ENCODE data around the gene CSAD.
"Not testable (repeated sequence)": the region's sequence is repeated elsewhere in the genome, so short reads cannot be mapped to it uniquely, and the experiment has no call there.

The CSAD gene

DNA sequence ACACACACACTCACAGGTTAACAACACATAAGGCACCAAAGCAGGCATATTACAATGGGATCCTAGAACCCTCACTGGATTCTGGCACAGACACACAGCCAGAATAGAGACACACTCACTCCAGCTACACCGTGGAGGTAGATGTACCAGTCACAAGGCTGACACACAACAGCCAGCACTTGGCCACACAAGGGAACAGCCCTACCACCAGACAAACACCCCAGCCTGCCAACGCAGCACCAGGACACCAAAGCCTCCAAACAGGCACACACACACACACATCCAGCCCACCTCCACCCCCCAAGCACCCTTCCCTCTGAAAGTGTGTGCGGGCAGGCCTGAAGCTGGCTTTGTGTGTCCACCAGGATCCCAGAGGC is 37.2 kb upstream of the CSAD start:
- no peak for DNase-seq

DNA sequence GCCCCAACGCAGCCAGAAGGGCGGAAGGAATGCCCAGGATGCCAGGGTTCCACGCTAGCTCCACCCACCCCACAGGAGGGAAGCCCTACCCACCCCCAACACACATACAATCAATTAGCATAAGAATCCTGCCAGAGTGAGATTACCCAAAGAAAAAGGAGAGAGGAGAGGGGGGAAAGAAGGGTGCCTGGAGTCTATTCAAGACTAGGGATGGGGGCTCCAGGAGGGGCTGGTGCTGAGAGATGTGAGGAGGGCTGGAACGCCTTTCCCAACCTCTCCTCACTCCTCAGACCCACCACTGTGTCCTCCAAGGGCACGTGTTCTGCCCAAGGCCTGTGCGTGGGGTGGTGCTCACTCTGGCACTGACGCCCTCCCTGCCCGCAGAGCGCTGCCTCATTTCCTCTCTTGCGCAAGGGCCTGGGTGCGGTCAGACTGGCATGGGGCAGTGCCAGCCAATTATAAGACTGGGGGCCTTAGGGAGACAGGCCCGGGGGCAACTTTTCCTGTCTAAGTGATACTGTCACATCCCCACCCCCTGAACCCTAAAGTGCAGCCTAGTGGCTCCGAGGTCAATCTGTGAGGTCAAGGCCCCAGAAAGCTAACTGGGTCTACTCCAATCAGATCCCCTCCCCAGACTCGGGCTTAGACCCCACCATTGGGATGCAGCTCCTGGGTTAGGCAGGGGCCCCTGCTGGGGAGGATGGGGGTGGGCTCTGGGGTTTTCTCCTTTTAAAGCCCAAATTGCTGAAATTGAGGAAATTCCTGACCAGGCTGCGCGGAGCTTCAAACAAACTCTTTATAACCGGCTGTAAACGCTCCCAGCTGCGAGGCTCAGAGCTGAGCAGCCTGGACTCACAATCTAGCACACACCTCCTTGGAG is 36.6 kb upstream of the CSAD start:
- DNase-seq, result no peak

GRCh38 chr12:53215497-53215896 is 34.8 kb upstream of the CSAD start:
- DNase-seq, result no peak

DNA sequence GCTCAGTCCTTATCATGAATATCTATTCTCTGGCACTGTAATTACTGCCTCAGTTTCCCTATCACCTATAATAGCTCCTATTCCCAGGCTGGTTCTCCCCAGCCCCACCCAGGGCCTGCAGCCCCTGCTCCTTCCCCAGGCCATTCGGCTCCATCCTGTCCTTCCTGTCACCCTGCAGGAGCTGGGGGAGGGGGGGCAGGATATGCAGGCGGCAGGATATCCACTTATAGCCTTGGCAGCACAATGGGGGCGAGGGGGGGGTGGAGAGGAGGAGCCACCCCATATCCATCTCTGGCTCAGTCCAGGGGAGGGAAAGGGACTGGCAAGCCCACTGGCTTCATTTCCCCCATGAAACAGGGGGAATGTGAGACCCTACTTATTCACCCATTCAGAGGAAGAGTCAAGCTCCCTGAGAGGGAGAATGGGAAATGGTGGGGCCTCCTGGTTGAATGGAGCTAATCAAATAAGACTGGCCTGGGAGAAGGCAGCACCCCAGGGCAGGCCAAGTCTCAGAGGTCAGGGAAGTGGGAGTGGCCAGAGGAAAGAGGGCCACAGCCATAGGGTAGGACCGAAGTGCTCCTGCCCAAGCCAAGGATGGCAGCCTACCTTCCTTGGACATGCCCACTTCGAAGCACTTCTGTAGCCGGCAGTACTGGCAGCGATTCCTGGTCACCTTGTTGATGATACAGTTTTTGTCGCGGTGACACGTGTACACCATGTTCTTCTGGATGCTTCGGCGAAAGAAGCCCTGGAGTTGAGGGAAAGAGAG is 34.1 kb upstream of the CSAD start:
- DNase-seq, result no peak

DNA sequence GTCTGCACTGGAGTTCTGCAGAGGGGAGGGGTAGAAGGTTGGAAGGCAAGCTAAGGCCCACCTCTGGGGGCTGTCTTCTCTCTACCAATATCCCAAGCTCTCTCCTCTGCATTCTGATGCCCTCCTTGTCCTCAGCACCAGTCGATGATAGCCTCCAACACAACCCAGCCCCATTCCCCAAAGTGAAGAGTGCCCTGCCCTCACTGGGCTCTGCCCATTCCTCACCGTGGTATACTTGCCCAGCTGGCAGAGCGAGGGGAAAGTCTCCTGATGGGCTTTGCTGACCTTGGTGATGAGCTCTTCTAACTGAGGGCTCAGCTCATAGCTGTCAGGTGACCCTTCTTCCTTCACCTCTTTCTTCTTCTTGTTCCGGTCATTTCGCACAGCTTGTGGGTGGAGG is 33.5 kb upstream of the CSAD start:
- no peak for DNase-seq

- DNase-seq, result peak; percentile 88
Measured at GRCh38 chr12:53213348-53213747, 32.6 kb upstream of the CSAD start.

DNA sequence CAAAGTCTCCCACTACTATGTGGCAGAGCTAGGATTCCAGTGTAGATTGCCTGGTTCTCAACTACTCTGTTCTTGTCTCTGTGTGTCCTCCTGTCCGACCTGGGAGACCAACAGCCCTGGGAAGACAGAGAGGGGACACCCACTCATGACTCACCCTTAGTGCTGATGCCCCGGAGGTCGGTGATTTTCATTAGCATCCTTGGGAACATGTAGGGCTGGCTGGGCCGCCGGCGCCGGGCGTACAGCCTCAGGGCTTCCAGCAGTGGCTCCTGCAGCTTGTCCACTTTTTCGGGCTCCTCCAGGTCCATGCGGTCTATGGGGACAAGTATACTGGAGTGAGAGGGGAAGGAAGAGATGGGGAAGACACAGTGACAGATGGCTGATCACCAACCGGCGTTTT is 32.2 kb upstream of the CSAD start:
- no peak for DNase-seq

- DNase-seq, result no peak
Measured at GRCh38 chr12:53211476-53212381, 31.0 kb upstream of the CSAD start.

GRCh38 chr12:53210843-53211242 is 30.1 kb upstream of the CSAD start:
- no peak for DNase-seq

- no peak for DNase-seq
Measured at GRCh38 chr12:53208877-53209463, 28.2 kb upstream of the CSAD start.

DNA sequence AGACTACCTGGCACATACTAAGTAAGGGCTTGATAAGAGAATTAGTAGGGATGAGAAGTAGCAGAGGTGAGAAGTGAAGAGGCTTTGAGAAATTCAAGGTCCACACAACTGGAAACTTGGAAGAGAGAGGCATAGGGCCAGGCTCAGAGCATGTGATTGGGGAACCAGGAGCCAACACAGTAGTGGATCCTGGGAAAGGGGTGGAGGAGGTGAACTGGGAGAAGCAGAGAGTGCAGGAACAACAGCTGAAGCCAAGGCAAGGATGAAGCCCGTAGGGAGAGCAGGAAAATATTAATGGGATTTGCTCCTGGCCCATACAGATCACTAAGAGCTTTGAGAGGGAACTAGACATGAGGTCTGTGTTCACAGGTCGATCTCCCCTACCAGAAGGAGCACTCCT is 27.7 kb upstream of the CSAD start:
- no peak for DNase-seq

DNA sequence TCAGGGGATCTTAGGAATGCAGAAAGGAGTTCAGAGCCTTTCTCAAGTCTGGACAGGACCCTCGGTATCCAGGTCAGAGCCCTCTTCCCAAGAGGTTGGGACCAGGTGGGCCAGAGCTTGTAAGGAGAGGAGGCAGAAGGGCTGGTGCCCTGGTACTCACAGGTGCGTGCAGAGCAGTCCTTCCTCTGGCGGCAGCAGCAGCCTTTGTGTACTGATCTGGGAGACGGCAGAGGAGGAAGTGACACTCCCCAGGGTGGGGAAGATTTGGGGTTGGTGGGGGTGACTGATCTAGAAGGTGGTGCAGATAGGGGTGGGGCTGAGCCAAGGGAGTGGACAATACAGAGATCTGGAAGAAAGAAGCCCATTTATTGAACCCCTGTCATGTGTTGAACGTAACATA is 26.3 kb upstream of the CSAD start, which contains the start of gene ITGB7:
Gene ITGB7, minus strand, starts transcription at position 210 of the 400 bp plus-strand sequence. CDS start 6,808 bp downstream, outside the sequence.
- DNase-seq, result no peak

DNA sequence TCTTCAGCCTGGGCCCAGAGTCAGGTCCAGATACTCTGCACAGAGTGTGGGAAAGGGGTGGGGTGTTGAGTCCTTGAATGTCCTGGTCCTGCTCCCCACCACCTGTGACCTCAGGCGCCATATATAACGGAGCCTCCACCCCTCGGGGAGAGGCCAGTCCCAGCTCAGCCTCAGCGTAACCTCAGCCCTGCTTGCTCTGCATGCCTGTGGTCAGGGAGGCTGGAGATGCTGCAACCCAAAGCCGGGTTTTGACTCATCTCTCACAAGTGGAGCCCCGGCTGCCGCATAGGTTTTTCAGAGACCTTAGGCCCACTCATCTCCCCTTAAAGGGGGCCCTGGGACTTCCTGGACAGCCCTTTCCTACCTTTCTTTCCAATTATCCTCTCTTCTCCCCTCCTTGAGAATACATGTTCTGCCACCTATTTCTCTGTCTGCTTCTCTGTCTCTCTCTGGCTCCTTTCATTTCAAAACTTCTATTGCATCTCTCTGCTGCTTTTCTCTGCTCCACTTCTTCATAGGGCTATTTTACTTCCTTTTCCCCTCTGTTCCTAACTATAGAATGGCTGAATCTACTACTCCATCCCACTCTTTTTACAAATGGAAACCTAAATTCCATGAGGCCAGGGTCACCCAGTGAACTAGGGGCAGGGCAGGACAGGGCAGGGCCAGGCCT is 25.2 kb upstream of the CSAD start:
- peak; percentile 72 for DNase-seq

DNA sequence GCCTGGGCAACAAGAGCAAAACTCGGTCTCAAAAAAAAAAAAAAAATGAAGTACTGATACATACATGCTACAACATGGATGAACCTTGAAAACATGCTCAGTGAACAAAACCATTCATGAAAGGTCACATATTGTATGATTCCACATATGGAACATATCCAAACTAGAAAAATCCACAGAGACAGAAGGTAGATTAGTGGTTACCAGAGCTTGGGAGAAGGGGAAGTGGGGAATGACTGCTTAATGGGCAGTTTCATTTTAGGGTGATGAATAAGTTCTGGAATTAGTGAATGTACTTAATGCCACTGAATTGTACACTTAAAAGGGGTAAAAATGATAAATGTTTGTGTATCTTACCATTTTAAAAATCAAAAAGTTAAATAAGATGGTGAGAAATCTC is 23.6 kb upstream of the CSAD start:
- no peak for DNase-seq

DNA sequence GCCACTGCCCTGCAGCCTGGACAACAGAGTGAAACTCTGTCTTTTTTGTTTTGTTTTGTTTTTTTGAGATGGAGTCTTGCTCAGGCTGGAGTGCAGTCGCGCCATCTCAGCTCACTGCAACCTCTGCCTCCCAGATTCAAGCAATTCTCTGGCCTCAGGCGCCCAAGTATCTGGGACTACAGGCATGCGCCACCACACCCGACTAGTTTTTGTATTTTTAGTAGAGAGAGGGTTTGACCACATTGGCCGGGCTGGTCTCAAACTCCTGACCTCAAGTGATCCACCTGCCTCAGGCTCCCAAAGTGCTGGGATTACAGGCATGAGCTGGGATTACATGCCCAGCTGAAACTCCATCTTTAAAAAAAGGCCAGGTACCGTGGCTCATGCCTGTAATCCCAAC is 21.6 kb upstream of the CSAD start:
- DNase-seq, result not testable (repeated sequence)

- no peak for DNase-seq
Measured at GRCh38 chr12:53201639-53202038, 20.9 kb upstream of the CSAD start.

DNA sequence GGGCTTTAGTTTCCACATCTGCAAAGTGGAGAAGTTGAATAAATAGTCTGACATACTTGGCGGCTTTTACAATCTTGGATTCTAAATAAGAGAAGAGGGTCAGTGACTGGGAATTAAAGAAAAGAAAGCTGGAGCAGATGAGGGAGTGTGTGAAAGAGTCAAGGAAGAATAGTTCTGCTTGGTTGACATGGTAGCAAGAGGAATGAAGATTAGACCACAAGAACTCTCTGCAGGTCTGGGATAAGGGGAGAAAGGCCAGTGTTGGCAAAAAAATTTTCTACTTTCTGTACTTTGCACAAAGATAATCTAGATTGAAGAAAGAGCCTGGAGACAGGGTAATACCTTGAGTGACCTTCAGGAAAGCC is 20.4 kb upstream of the CSAD start:
- no peak for DNase-seq

DNA sequence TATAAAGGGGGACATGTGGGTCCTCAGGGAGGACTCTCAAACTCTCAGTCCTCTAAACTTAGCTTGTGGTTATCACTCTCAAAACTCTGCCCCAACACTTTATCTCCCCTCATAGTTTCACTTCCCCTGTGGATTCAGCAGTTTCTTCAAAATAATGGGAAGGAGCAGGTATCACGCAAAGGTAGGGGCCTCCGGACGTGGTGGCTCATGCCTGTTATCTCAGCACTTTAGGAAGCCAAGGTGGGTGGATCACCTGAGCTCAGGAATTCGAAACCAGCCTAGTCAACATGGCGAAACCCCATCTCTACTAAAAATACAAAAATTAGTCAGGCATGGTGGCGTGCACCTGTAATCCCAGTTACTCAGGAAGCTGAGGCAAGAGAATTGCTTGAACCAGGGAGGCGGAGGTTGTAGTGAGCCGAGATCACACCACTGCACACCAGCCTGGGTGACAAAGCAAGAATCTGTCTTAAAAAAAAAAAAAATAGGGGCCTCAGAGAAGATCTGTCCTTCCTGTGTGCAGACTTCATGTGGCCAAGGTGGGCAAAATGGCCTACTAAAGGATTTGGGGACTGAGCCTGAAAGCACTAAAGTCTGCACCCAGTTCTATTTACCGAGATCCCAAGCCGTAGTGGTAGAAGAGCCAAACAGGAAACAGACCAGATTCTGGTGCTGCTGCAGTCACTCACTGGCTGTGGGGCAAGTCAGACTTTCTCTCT is 19.9 kb upstream of the CSAD start:
- DNase-seq, result peak; percentile 16

DNA sequence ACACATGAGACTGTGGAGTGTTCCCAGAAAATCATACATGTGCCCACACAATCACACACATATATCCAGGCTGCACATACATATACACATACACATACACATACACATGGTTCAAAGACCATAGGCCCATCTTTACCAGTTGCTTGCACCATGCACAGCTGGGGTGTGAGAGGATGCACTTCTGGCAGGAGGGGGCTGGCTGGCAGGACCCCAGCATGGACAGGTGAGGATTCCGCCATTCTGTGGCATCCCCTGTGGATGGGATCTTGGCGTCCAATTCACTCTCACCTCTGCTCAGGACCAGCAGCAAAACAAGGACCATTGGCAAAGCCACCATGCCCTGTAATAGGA is 19.4 kb upstream of the CSAD start:
- peak; percentile 11 for DNase-seq

DNA sequence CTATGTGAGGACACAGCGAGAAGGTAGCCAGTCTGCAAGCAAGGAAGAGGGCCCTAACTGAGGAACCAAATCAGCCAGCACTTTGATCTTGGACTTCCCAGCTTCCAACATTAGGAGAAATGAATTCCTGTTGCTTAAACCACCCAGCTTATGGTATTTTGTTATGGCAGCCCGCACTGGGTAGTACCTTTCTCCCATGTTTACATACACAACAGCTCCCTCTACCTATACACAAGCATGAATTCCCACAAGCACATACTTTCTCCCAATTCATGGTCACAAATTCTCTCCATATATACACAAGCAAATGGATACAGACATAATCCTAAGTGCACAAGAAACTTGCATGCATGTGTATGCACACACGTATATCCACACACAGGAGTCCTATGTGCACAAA is 19.0 kb upstream of the CSAD start:
- DNase-seq, result no peak

DNA sequence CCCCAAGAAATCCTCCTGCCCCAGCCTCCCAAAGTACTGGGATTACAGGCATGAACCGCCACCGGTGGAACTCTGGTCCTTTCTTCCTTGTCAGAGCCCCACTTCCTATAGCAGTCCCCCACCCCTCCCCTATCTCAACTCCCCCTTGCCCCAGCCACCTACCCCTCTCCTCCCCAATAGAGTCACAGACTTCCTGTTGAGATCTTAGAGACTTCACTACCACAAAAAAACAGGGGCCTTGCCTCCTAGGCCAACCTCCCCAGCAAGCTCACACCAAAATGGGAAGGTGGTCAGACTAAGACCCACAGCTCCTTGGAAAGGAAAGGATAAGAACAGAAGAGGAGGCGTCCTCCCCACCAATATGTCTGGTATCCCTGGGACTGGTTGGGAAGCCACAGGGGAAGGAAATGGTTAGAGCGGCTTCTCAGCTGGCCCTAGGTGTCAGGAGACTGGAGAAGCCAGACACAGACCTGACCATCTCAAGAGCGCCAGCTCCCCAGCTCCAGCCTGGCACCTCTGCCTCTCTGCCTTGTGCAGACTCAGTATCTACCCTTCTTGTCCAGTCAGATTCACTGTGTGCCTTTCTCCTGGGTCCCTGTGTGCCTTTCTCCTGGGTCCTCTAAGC is 17.9 kb upstream of the CSAD start:
- DNase-seq, result peak; percentile 17
